Natural killer cell (primary cell): ENCODE results near the gene TNNT1. TPM values are rescaled to one million over a fixed set of nuclear protein-coding genes. Genes with fewer than 3 reads are reported as not detected.

Experiments used
- ATAC-seq, 3 donors: fragments of 150-1000 bp in 2 of 3; fragments of 200-7000 bp in 1 of 3; cut with Tn5 transposase; 1 replicate in 1 of 3; 2 replicates in 2 of 3; pipeline ENCODE4 v1.10.0; 2021; ENCODE audit warnings: mild to moderate bottlenecking in 2 of 3, moderate library complexity in 2 of 3
- DNase-seq, 2 donors: peaks; one replicate each; pipeline versions ENCODE4 v3.0.0 to v3.0.0-alpha.2; 2013 to 2021; ENCODE audit warnings: mixed read lengths in 1 of 2
- H3K27ac ChIP-seq: one replicate; pipeline ENCODE4 v1.5.1; 2013; ENCODE audit warnings: mild to moderate bottlenecking, low read length
- H3K27me3 ChIP-seq: one replicate; pipeline ENCODE4 v1.6.1; 2013; ENCODE audit warnings: low read length; ENCODE audit not compliant: control insufficient read depth, insufficient read depth
- H3K36me3 ChIP-seq: one replicate; pipeline ENCODE4 v1.6.1; 2013; ENCODE audit warnings: low read length; ENCODE audit not compliant: control insufficient read depth, insufficient read depth
- H3K4me1 ChIP-seq: one replicate; pipeline ENCODE4 v1.6.1; 2013; ENCODE audit warnings: low read length; ENCODE audit not compliant: control insufficient read depth, insufficient read depth
- H3K4me3 ChIP-seq: one replicate; pipeline ENCODE4 v1.5.1; 2013; ENCODE audit warnings: low read length
- H3K9me3 ChIP-seq: one replicate; pipeline ENCODE4 v1.6.1; 2013; ENCODE audit warnings: low read length; ENCODE audit not compliant: control insufficient read depth, insufficient read depth
- H3K27ac Mint-ChIP-seq, 2 donors: one replicate each; pipeline ENCODE4 v1.8.0; 2022; ENCODE audit warnings: mild to moderate bottlenecking in 2 of 2, mixed read lengths in 2 of 2, moderate library complexity in 1 of 2
- H3K27me3 Mint-ChIP-seq, 2 donors: one replicate each; pipeline ENCODE4 v1.8.0; 2022; ENCODE audit warnings: low read depth in 2 of 2, mixed read lengths in 2 of 2
- H3K36me3 Mint-ChIP-seq: one replicate; pipeline ENCODE4 v1.8.0; 2022; ENCODE audit warnings: mixed read lengths
- H3K4me1 Mint-ChIP-seq, 2 donors: one replicate each; pipeline ENCODE4 v1.8.0; 2022; ENCODE audit warnings: mixed read lengths in 2 of 2
- H3K4me3 Mint-ChIP-seq: one replicate; pipeline ENCODE4 v1.8.0; 2022; ENCODE audit warnings: mild to moderate bottlenecking, moderate library complexity, mixed read lengths
- H3K9me3 Mint-ChIP-seq, 2 donors: one replicate each; pipeline ENCODE4 v1.8.0; 2022; ENCODE audit warnings: mixed read lengths in 2 of 2
- CTCF ChIP-seq: fragments of 200-600 bp; IDR thresholded peaks from one replicate; pipeline ENCODE4 v1.8.0; 2022; ENCODE audit warnings: antibody characterized with exemption
- WGBS: methylation state at CpG from one replicate; pipeline ENCODE4 v1.1.7; 2013; ENCODE audit warnings: missing lambda C conversion rate; ENCODE audit not compliant: insufficient coverage; 5-methylcytosine and 5-hydroxymethylcytosine counted together
- intact Hi-C: fragments of 100-400 bp; cut with micrococcal nuclease; formaldehyde crosslinking; loops from one replicate; pipeline ENCODE4 v1.14.2; 2022
- total RNA-seq, 4 donors: library from RNA; stranded (reverse); fragments of 120-200 nt in 1 of 4; gene quantifications; one replicate each; pipeline versions ENCODE4 v1.2.3 to v1.2.4, GENCODE V29; 2013 to 2022

Gene TNNT1
- total RNA-seq, 3 donors from 2014 or later (not counting 1 experiment from before 2014, with no cell fraction given): 0.94 TPM; not detected in 2

GRCh38 chr19:55134736-55135135 is 14.3 kb downstream of the TNNT1 start:
- Histone ChIP-seq H3K27me3 (peaks cover 7% of the 10 kb centered on the region), H3K9me3 (no peaks in the 10 kb centered on the region), H3K4me1 (no peaks in the 10 kb centered on the region), H3K4me3 (no peak overlapping the region), H3K27ac (no peak overlapping the region), H3K36me3 (no peaks in the 10 kb centered on the region)
- H3K27ac Mint-ChIP-seq: no peak overlapping the region
- no peaks in the 10 kb centered on the region for H3K36me3 Mint-ChIP-seq
- 20% methylated on average over 1 of the region's 3 CpGs for WGBS
- TF ChIP-seq CTCF: no peak
- no peaks in the 10 kb centered on the region for H3K4me1 Mint-ChIP-seq
- no peaks in the 10 kb centered on the region for H3K9me3 Mint-ChIP-seq
- H3K4me3 Mint-ChIP-seq: no peak overlapping the region
- intact Hi-C loops: no loop called here
- H3K27me3 Mint-ChIP-seq: peaks cover 0 to 26% of the 10 kb centered on the region in 2 donors
- DNase-seq (no peak), ATAC-seq (no peak)

- Mint-ChIP-seq H3K36me3 (no peaks in the 10 kb centered on the region), H3K27me3 (peaks cover 0 to 28% of the 10 kb centered on the region in 2 donors), H3K9me3 (no peaks in the 10 kb centered on the region), H3K4me3 (no peak overlapping the region), H3K27ac (no peak overlapping the region), H3K4me1 (no peaks in the 10 kb centered on the region)
- no peak overlapping the region for H3K4me3 ChIP-seq
- no peak for DNase-seq
- H3K27ac ChIP-seq: no peak overlapping the region
- intact Hi-C loops: no loop called here
- no peaks in the 10 kb centered on the region for H3K9me3 ChIP-seq
- WGBS: 69% methylated on average over 25 of the region's 25 CpGs
- peaks cover 7% of the 10 kb centered on the region for H3K27me3 ChIP-seq
- no peaks in the 10 kb centered on the region for H3K36me3 ChIP-seq
- TF ChIP-seq CTCF: no peak
- H3K4me1 ChIP-seq: no peaks in the 10 kb centered on the region
- ATAC-seq: no peak
These were observed 15.2 kb downstream of the TNNT1 start for GRCh38 chr19:55133639-55134444.

GRCh38 chr19:55132453-55133129 is 16.4 kb downstream of the TNNT1 start:
- Histone ChIP-seq H3K4me3 (no peak overlapping the region), H3K4me1 (no peaks in the 10 kb centered on the region), H3K27ac (no peak overlapping the region), H3K27me3 (peaks cover 5% of the 10 kb centered on the region), H3K36me3 (no peaks in the 10 kb centered on the region), H3K9me3 (no peaks in the 10 kb centered on the region)
- no peak for ATAC-seq
- Mint-ChIP-seq H3K9me3 (no peaks in the 10 kb centered on the region), H3K27me3 (peaks cover 3 to 29% of the 10 kb centered on the region in 2 donors), H3K4me3 (no peak overlapping the region), H3K4me1 (no peaks in the 10 kb centered on the region), H3K36me3 (no peaks in the 10 kb centered on the region), H3K27ac (no peak overlapping the region)
- 61% methylated on average over 14 of the region's 14 CpGs for WGBS
- intact Hi-C loops: no loop called here
- no peak for TF ChIP-seq CTCF
- DNase-seq: no peak
